Measurements from ENCODE around the gene ELP6.
A peak's percentile ranks its signal among the peaks of the same experiment; 100 is the strongest.

Gene ELP6

GRCh38 chr3:47479826-47480160, 33.7 kb downstream of the ELP6 start:
- no peak overlapping the region for H3K4me3 ChIP-seq (ENCODE audit: low read length)
- peaks cover 6% of the 10 kb centered on the region for H3K36me3 ChIP-seq (ENCODE audit: control insufficient read depth, low read length)
- no peaks in the 10 kb centered on the region for H3K9me3 ChIP-seq (ENCODE audit: control insufficient read depth, insufficient read depth, low read length)
- no peak for TF ChIP-seq EZH2phosphoT487 (IDR thresholded peaks at IDR 0.05; ENCODE audit: borderline replicate concordance, low read length)
- no peak for TF ChIP-seq CTCF (IDR thresholded peaks at IDR 0.05; ENCODE audit: low read depth, low read length, poor library complexity, severe bottlenecking)
- H3K4me2 ChIP-seq (ENCODE audit: low read length) = no peak overlapping the region
- peaks cover 12% of the 10 kb centered on the region for H3K79me2 ChIP-seq (ENCODE audit: control insufficient read depth, low read length)
- no peaks in the 10 kb centered on the region for H4K20me1 ChIP-seq (ENCODE audit: control insufficient read depth, insufficient read depth, low read depth, low read length)
- H3K9me2 ChIP-seq (replicated peaks; ENCODE audit: control insufficient read depth, low read length) = no peaks in the 10 kb centered on the region
- H3K27me3 ChIP-seq (ENCODE audit: control insufficient read depth, low read length) = no peaks in the 10 kb centered on the region
- H3F3A ChIP-seq (ENCODE audit: control insufficient read depth, insufficient read depth) = peaks cover 8% of the 10 kb centered on the region
- no peak overlapping the region for H3K27ac ChIP-seq (ENCODE audit: low read depth, low read length)
- peaks cover 21% of the 10 kb centered on the region for H3K4me1 ChIP-seq (ENCODE audit: control insufficient read depth, low read length)

DNA sequence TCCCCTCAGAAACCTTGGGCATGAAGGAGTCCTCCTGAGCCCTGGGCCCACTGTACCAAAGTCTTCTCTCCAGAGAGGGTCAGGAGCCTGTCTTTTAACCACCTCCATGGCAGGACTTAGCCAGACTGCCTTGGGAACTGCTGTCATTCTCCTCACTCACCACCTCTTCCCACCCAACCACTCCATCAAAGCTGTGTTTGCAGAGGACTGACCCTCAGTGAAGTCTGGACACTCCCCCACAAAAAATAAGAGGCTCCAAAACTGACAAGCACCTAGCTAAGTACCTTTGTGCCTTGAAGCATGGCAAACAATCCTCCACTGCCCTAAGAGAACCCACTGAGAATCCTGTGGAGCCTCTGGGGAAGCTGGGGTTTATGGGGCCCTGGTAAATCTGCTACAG, 35.5 kb downstream of the ELP6 start:
- no peaks in the 10 kb centered on the region for H3K9me2 ChIP-seq (replicated peaks; ENCODE audit: control insufficient read depth, low read length)
- H3K27ac ChIP-seq (ENCODE audit: low read depth, low read length) = no peak overlapping the region
- H3K4me2 ChIP-seq (ENCODE audit: low read length) = no peak overlapping the region
- peaks cover 30% of the 10 kb centered on the region for H3K4me1 ChIP-seq (ENCODE audit: control insufficient read depth, low read length)
- H4K20me1 ChIP-seq (ENCODE audit: control insufficient read depth, insufficient read depth, low read depth, low read length) = no peaks in the 10 kb centered on the region
- H3K4me3 ChIP-seq (ENCODE audit: low read length) = no peak overlapping the region
- TF ChIP-seq EZH2phosphoT487 (IDR thresholded peaks at IDR 0.05; ENCODE audit: borderline replicate concordance, low read length) (no peak), CTCF (IDR thresholded peaks at IDR 0.05; ENCODE audit: low read depth, low read length, poor library complexity, severe bottlenecking) (no peak)
- peaks cover 29% of the 10 kb centered on the region for H3K79me2 ChIP-seq (ENCODE audit: control insufficient read depth, low read length)
- H3K27me3 ChIP-seq (ENCODE audit: control insufficient read depth, low read length) = no peaks in the 10 kb centered on the region
- peaks cover 10% of the 10 kb centered on the region for H3K36me3 ChIP-seq (ENCODE audit: control insufficient read depth, low read length)
- H3F3A ChIP-seq (ENCODE audit: control insufficient read depth, insufficient read depth) = peaks cover 8% of the 10 kb centered on the region
- no peaks in the 10 kb centered on the region for H3K9me3 ChIP-seq (ENCODE audit: control insufficient read depth, insufficient read depth, low read length)

GRCh38 chr3:47476644-47477199, 36.8 kb downstream of the ELP6 start:
- Histone ChIP-seq H4K20me1 (ENCODE audit: control insufficient read depth, insufficient read depth, low read depth, low read length) (no peaks in the 10 kb centered on the region), H3K4me2 (ENCODE audit: low read length) (peak overlapping the region; percentile 83), H3K27ac (ENCODE audit: low read depth, low read length) (no peak overlapping the region), H3K4me3 (ENCODE audit: low read length) (peak overlapping the region; percentile 97), H3K9me3 (ENCODE audit: control insufficient read depth, insufficient read depth, low read length) (no peaks in the 10 kb centered on the region), H3K4me1 (ENCODE audit: control insufficient read depth, low read length) (peaks cover 25% of the 10 kb centered on the region), H3K9me2 (replicated peaks; ENCODE audit: control insufficient read depth, low read length) (no peaks in the 10 kb centered on the region), H3K27me3 (ENCODE audit: control insufficient read depth, low read length) (no peaks in the 10 kb centered on the region), H3K79me2 (ENCODE audit: control insufficient read depth, low read length) (peaks cover 40% of the 10 kb centered on the region), H3K36me3 (ENCODE audit: control insufficient read depth, low read length) (peaks cover 10% of the 10 kb centered on the region), H3F3A (ENCODE audit: control insufficient read depth, insufficient read depth) (no peaks in the 10 kb centered on the region; the same call in 1 of the 2 replicates)
- TF ChIP-seq CTCF (IDR thresholded peaks at IDR 0.05; ENCODE audit: low read depth, low read length, poor library complexity, severe bottlenecking) (no peak), EZH2phosphoT487 (IDR thresholded peaks at IDR 0.05; ENCODE audit: borderline replicate concordance, low read length) (no peak)
